GM18508 (cell line): Measurements from ENCODE around the gene MIEF1.

Experiments used
- ATAC-seq: cut with Tn5 transposase; IDR thresholded peaks from one replicate; pipeline ENCODE4 v1.9.1; 2021; ENCODE audit warnings: moderate number of reproducible peaks; ENCODE audit not compliant: insufficient read depth, unreplicated experiment

MIEF1 gene

DNA sequence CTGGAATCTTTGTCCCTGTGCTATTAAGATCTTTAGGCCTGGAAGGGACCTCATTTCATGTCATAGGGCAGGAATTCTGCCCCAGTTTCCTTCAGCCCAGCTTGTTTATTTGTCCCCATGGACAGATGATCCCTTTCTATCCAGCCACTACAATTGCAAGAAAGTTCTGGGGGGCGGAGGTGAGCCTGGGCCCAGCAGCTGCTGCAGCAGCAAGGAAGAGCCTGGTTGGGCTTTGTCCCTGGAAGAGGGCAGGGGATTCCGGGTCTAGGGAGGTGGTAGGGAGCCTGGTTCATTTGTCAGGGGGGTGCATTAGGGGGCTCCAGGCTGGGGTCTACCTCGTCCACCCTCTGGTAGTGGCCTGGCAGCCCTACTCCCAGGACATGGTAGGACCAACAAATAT lies 52.1 kb downstream of the MIEF1 start:
- ATAC-seq = no peak

DNA sequence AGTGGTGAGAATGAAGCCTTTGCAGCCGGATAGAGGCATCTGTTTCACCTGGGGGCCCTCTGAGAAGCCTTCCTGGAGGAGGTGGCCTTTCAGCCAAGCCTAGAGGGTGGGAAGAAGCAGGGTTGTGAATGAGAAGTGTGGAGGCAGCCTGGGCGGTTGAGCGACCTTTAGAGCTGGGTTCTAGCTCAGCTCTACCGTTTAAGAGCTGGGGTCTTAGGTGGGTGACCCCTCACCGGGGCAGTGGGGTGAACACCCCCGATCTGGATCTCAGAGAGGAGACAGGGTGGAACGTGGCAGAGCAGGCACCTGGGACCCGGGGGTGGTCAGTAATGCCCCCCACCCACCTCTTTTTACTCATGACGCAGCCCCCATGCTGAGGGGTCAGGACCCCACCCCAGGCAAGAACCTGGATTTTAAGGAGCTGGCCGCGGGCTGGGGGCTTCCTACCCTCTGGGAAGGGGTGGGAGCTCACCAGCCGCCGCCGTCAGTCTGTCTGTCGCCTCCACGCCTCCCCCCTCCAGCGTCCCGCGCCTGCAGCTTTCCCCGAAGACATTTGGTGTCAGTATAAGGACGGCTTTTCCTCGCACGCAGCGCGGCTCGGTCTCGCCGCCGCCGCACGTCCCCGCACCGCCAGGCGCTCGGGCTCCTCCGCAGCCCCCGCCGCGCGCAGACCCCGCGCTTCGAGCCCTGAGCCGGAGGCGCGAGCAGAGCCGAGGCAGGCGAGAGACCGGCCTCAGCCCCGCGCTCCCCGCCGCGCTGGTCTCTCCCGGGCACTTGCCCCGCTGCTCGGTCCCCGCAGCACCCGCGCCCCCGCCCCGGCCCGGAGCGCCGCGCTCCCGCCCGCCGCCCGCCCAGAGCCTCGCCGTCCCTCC lies 55.1 kb downstream of the MIEF1 start:
- ATAC-seq = no peak

DNA sequence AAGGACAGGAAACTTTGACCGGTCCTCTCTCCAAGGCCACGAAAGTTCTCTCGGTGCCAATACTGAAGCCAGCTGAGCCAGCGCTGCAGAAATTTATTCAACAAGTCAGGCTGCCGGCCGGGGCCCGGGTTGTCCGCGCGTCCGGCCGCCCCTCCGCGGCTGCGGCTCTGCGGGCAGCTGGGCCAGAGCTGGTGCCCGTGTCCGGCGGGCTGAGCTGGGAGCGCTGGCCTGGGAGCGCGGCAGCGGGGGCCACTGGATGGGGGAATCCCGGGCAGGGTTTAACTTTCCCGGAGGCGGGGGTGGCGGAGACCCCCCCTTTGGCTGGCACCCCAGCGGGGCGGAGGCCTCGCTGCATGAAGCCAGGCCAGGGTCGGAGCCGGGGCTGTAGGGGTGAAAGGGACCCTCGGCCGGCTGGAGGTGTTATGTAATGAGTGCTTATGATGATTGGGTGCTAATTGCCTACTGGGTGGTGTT lies 56.2 kb downstream of the MIEF1 start:
- ATAC-seq = no peak

DNA sequence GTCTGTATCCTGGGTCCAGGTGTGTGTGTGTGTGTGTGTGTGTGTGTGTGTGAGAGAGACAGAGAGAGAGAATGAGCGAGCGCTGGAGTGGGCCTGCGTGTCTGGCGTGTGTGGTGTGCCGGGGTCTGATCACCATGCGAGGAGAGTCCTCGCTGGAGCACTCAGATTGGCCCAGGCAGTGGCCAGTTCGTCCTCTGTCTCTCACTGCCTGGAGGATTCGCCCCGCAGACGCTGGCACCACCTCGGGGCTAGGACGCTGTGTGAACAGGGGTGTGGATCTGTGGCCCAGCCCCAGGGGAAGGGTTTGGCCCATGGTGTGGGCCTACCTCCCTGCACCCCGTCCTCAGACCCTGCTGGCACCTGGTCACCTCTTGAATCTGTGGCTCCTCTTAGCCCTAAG lies 56.9 kb downstream of the MIEF1 start:
- ATAC-seq = no peak

DNA sequence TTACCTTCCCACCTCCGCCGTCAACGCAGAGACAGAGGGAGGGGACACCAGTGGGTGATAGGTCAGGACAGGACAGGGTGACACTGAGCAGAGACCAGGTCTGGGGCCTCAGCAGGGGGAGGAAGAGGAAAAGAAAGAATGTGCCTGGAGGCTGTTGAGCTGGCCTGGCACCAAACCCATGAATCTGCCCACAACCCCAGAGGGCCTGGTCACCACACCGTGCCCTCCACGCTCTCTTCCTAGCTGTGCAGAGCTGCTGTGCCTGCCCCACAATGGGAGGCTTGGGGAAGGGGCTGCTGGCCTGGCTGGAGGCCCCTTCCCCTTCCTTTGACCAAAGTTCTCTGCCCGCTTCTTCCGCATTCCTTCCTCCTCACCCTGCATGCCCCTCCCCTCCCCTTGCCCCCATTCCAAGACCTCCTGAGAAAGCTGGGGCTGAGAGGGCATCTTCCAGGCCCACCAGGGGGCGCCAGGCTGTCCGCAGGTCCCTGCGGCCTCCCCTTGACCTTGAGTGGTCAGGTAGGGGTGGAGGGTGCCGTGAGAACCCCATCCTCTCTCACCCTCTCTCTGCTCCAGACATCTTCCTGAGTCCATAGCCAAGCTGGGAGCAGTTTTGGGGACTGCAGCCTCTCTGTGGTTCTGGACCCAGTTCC lies 57.5 kb downstream of the MIEF1 start:
- ATAC-seq = no peak

DNA sequence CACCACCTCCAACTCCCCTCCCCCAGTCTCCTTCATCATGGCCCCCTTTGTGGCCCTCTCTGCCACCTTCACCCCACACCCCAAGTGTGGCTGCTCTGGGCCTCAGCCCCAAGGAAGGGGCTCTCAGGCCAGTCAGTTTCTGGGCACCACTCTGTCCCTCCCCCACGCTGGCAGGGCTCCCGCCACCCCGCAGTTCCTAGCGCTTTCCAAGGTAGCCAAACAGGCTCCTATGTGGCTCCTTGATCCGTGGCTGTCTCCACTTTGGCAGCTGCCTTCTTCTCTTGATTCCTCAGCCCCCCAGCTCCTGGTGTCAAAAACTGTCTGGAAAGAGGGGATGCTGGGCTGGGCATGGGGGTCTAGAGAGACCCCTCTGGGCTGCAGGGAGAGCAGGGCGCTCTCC lies 58.0 kb downstream of the MIEF1 start:
- ATAC-seq = no peak

DNA sequence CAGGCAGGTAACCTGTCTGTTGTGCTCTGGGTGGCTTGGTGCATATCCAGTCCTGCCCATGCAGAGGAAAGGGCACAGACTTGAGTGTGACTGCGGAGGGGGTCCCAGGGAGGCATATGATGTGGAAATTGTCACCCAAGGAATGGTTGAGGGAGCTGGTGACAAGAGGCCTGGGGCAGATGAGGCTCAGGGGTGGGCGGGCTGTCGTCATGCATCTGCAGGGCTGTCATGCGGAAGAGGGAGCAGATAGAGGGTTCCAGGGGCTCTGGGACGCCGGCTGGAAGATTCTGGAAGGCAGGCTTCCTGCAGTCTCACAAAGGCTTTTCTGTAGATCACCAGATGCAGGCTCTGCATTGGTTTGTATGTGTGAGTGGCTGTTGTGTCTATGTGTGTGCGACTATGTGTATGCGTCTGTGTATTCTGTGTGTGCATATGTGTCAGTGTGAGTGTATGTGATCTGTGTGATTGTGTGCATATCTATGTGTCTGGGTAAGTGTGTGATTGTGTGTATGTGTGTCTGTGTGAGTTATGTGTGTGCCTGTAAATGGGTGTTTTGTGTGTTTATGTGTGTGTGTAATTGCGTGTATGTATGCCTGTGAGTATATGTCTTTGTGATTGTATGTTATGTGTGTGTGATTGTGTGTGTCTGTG lies 60.9 kb downstream of the MIEF1 start:
- ATAC-seq = no peak

DNA sequence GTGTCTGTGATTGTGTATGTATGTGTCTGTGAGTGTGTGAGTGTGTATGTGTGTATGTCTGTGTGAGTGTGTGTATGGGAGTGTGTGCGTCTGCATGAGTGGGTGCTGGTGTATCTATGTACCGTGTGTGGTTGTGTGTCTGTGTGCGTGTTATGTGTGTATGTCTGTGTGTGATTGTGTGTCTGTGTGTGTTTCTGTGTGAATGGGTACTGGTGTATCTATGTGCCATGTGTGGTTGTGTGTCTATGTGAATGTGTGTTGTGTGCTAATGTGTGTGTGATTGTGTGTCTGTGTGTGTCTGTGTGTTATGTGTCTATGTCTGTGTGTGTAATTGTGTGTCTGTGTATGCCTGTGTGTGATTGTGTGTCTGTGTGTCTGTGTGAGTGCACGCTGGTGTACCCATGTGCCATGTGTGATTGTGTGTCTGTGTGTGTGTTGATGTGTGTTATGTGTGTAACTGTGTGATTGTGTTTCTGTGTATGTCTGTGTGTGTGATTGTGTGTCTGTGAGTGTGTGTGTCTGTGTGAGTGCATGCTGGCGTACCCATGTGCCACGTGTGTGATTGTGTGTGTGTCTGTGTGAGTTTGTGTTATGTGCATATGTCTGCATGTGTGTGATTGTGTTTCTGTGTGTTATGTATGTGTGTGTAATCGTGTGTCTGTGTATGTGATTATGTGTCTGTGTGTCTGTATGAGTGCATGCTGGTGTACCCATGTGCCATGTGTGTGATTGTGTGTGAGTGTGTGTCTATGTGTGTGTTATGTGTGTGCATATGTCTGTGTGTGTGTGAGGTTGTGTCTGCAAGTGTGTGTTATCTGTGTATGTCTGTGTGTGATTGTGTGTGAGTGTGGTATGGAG lies 61.7 kb downstream of the MIEF1 start:
- ATAC-seq = no peak

DNA sequence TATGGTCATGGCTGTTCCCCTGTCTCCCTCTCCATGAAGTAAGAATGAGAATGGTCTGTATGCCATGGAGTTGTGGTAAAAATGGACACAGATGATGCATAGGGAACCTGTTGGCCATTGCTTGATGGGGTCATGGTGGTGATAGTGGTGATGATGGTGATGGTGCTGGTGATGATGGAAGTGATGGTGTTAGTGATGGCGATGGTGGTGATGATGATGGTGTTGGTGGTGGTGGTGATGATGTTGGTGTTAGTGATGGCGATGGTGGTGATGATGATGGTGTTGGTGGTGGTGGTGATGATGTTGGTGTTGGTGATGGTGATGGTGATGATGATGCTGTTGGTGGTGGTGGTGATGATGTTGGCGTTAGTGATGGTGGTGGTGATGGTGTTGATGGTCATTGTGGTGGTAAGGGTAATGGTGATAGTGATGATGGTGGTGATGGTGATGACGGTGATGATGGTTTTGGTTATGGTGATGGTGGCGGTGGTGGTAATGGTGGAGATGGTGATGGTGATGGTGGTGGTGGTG lies 63.4 kb downstream of the MIEF1 start:
- ATAC-seq = no peak

DNA sequence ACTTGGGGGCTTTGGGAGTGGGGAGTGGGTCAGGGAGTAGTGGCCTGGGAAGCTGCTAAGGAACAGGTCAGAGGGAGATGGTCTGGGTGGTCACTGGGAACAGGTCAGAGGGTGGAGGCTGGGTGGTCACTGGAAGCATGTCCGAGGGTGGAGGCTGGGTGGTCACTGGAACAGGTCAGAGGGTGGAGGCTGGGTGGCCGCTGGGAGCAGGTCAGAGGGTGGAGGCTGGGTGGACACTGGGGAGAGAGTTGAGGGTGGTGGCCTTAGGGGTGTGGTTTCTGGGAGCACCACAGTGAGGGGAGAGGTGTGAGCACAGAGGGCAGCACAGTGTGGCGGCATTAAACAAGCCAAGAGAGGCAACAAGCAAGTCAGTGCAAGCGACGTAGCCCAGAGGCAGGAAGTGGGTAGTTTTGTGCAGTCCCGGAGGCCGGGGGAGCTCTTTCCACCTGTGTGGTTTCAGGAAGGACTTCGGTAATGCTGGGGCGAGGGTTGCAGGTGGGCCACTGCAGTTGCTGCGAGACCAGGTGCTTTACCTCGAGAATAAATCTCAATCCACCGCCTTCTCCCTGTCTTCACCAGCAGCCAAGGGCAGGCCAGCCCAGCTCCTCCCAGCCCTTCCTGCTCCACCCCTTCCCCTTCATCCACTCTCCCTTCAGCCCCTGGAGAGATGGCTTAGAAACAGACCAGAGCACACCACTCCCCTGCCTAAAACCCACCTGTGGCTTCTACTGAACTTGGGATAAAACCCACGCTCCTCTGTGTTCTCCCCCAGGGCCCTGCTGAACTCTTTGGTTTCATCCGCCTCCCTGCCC lies 65.3 kb downstream of the MIEF1 start:
- ATAC-seq = no peak
